B cell (primary cell): Measurements from ENCODE around the gene ARHGEF7.

Experiments used
- CTCF ChIP-seq: fragments of 200-600 bp; IDR thresholded peaks from one replicate; pipeline ENCODE4 v1.8.0; 2022; ENCODE audit warnings: antibody characterized with exemption, mild to moderate bottlenecking
- EZH2 ChIP-seq: IDR thresholded peaks from 2 replicates; pipeline ENCODE4 v1.6.1; 2012; ENCODE audit warnings: borderline replicate concordance, low read depth, mild to moderate bottlenecking, moderate library complexity, low read length; ENCODE audit not compliant: insufficient read depth, poor library complexity, severe bottlenecking

- TF ChIP-seq CTCF (no peak), EZH2 (peak; percentile 88)
These were observed 599 bp upstream of the ARHGEF7 start for GRCh38 chr13:111114362-111115060.
